Right kidney (tissue), 1 donor: Measurements from ENCODE around the gene GRM5.

Source experiments
- DNase-seq: peaks from one replicate; pipeline ENCODE4 v3.0.0-alpha.2; 2016

GRM5 gene

GRCh38 chr11:88831303-88831890 lies 234.4 kb downstream of the GRM5 start:
- no peak for DNase-seq

- no peak for DNase-seq
Observed at GRCh38 chr11:88827018-88827676, 238.6 kb downstream of the GRM5 start.

- no peak for DNase-seq
Observed at GRCh38 chr11:88819616-88820015, 246.2 kb downstream of the GRM5 start.

GRCh38 chr11:88818978-88819377 lies 246.8 kb downstream of the GRM5 start:
- no peak for DNase-seq

- DNase-seq, result no peak
Observed at GRCh38 chr11:88815505-88815904, 250.3 kb downstream of the GRM5 start.

- DNase-seq, result no peak
Observed at GRCh38 chr11:88814076-88814475, 251.7 kb downstream of the GRM5 start.

GRCh38 chr11:88813233-88813915 lies 252.4 kb downstream of the GRM5 start:
- DNase-seq, result no peak

GRCh38 chr11:88810420-88811097 lies 255.2 kb downstream of the GRM5 start:
- no peak for DNase-seq

- no peak for DNase-seq
Observed at GRCh38 chr11:88809126-88809525, 256.7 kb downstream of the GRM5 start.

GRCh38 chr11:88807349-88807748 lies 258.4 kb downstream of the GRM5 start:
- no peak for DNase-seq

GRCh38 chr11:88806410-88806809 lies 259.4 kb downstream of the GRM5 start:
- no peak for DNase-seq

- DNase-seq, result no peak
Observed at GRCh38 chr11:88801484-88802123, 264.2 kb downstream of the GRM5 start.

- no peak for DNase-seq
Observed at GRCh38 chr11:88799771-88800500, 265.8 kb downstream of the GRM5 start.

- no peak for DNase-seq
Observed at GRCh38 chr11:88790182-88790581, 275.6 kb downstream of the GRM5 start.

GRCh38 chr11:88779577-88779976 lies 286.2 kb downstream of the GRM5 start:
- no peak for DNase-seq

GRCh38 chr11:88770475-88771079 lies 295.2 kb downstream of the GRM5 start:
- DNase-seq, result no peak

- no peak for DNase-seq
Observed at GRCh38 chr11:88744140-88744539, 321.6 kb downstream of the GRM5 start.

GRCh38 chr11:88739524-88739923 lies 326.3 kb downstream of the GRM5 start:
- DNase-seq, result no peak

GRCh38 chr11:88709567-88709966 lies 356.2 kb downstream of the GRM5 start:
- no peak for DNase-seq

GRCh38 chr11:88704485-88704884 lies 361.3 kb downstream of the GRM5 start:
- DNase-seq, result no peak

GRCh38 chr11:88701816-88702215 lies 364.0 kb downstream of the GRM5 start:
- no peak for DNase-seq

- DNase-seq, result no peak
Observed at GRCh38 chr11:88697139-88697538, 368.6 kb downstream of the GRM5 start.
